GM12874 (cell line): ENCODE measurements around the gene PROB1.

Source experiments
- CTCF ChIP-seq: IDR thresholded peaks from 2 replicates; pipeline ENCODE4 v1.5.1; 2011; ENCODE audit warnings: low read depth, mild to moderate bottlenecking, control low read depth, low read length, moderate library complexity; ENCODE audit not compliant: insufficient read depth

PROB1 gene

GRCh38 chr5:139382807-139383206 is 12.1 kb downstream of the PROB1 start:
- TF ChIP-seq CTCF: no peak

- TF ChIP-seq CTCF: no peak
Measured at GRCh38 chr5:139381837-139382761, 12.8 kb downstream of the PROB1 start.

GRCh38 chr5:139379626-139380449 is 15.1 kb downstream of the PROB1 start:
- no peak for TF ChIP-seq CTCF

GRCh38 chr5:139378941-139379361 is 16.0 kb downstream of the PROB1 start:
- no peak for TF ChIP-seq CTCF

GRCh38 chr5:139378101-139378825 is 16.6 kb downstream of the PROB1 start:
- TF ChIP-seq CTCF: no peak

- no peak for TF ChIP-seq CTCF
Measured at GRCh38 chr5:139377226-139377625, 17.7 kb downstream of the PROB1 start.

- TF ChIP-seq CTCF: no peak
Measured at GRCh38 chr5:139376364-139376763, 18.5 kb downstream of the PROB1 start.
